Panc1 (cell line): ENCODE data around the gene TNS4. TPM values are rescaled to one million over a fixed set of nuclear protein-coding genes. Genes with fewer than 3 reads are reported as not detected.

Source experiments
- ATAC-seq: fragments of 200-7000 bp; cut with Tn5 transposase; 2 replicates; pipeline ENCODE4 v1.9.1; 2020; ENCODE audit warnings: mild to moderate bottlenecking, moderate library complexity
- BruUV-seq: library from RNA; stranded (reverse); fragments of 400-500 nt; replicated peaks from 2 replicates; lab custom pipeline; 2021; lab: Mats Ljungman, UMichigan
- CTCF ChIA-PET: fragments of 300-600 bp; sonication (Branson Sonifier 250); formaldehyde crosslinking; loops from one replicate; lab custom pipeline; 2022; ENCODE audit warnings: antibody characterized with exemption; lab: Charles Lee
- POLR2A ChIA-PET: fragments of 300-600 bp; sonication (Branson Sonifier 250); formaldehyde crosslinking; loops from one replicate; lab custom pipeline; 2022; ENCODE audit warnings: antibody characterized with exemption; lab: Charles Lee
- DNase-seq: peaks from one replicate; pipeline ENCODE4 v3.0.0-alpha.2; 2010; ENCODE audit warnings: low read depth, low spot score
- H3K27ac ChIP-seq: 2 replicates; pipeline ENCODE4 v1.5.1; 2011; ENCODE audit warnings: mild to moderate bottlenecking, low read length, inconsistent platforms
- H3K27me3 ChIP-seq: fragments of 200-500 bp; sonication (Bioruptor generic); 2 replicates; pipeline ENCODE4 v1.6.0; 2014; ENCODE audit warnings: low read length, inconsistent platforms; ENCODE audit not compliant: control insufficient read depth, insufficient read depth
- H3K36me3 ChIP-seq: fragments of 200-500 bp; sonication (Bioruptor generic); 2 replicates; pipeline ENCODE4 v1.5.1; 2014; ENCODE audit warnings: inconsistent platforms, mild to moderate bottlenecking, low read length, moderate library complexity; ENCODE audit not compliant: control insufficient read depth, insufficient read depth
- H3K4me1 ChIP-seq: 2 replicates; pipeline ENCODE4 v1.5.1; 2011; ENCODE audit warnings: inconsistent platforms, mild to moderate bottlenecking, low read length, moderate library complexity; ENCODE audit not compliant: control insufficient read depth, insufficient read depth
- H3K4me3 ChIP-seq, 2 experiments: 2 replicates each; pipeline ENCODE4 v1.5.1; 2011 to 2012; ENCODE audit warnings: low read depth in 2 of 2, low read length in 2 of 2, mild to moderate bottlenecking in 2 of 2, inconsistent platforms in 1 of 2, moderate library complexity in 1 of 2
- H3K9me3 ChIP-seq: fragments of 200-500 bp; sonication (Bioruptor generic); 2 replicates; pipeline ENCODE4 v1.5.1; 2014; ENCODE audit warnings: low read depth, mild to moderate bottlenecking, inconsistent platforms, low read length, moderate library complexity; ENCODE audit not compliant: control insufficient read depth, insufficient read depth
- POLR2AphosphoS5 ChIP-seq: IDR thresholded peaks from 2 replicates; pipeline ENCODE4 v1.6.1; 2012; ENCODE audit warnings: mild to moderate bottlenecking, low read depth, low read length, moderate library complexity
- SIN3A ChIP-seq: IDR thresholded peaks from 2 replicates; pipeline ENCODE4 v1.6.1; 2012; ENCODE audit warnings: low read depth, mild to moderate bottlenecking, low read length, moderate library complexity, borderline replicate concordance; ENCODE audit not compliant: insufficient read depth
- TCF7L2 ChIP-seq: IDR thresholded peaks from 2 replicates; pipeline ENCODE4 v1.6.1; 2011; ENCODE audit warnings: mild to moderate bottlenecking, low read depth, low read length, inconsistent platforms
- in situ Hi-C: cut with HindIII; loops from 2 replicates; pipeline ENCODE4 v1.10.0; 2016; ENCODE audit warnings: low sequenced_read_pairs, low pct_unique_long_range_greater_than_20kb
- intact Hi-C: fragments of 100-400 bp; cut with micrococcal nuclease; formaldehyde crosslinking; loops from one replicate; pipeline ENCODE4 v1.10.0; 2022; ENCODE audit not compliant: unreplicated experiment
- total RNA-seq: library from RNA; stranded (reverse); gene quantifications from one replicate; pipeline ENCODE4 v1.2.1, GENCODE V29; 2021; ENCODE audit not compliant: unreplicated experiment
- TF ChIP-seq, protein P1 (sequence below), 2 experiments: IDR thresholded peaks; 2 replicates each; pipeline ENCODE4 v1.6.1; 2011 to 2012; ENCODE audit warnings: low read depth in 2 of 2, control low read depth in 1 of 2, low read length in 1 of 2, mild to moderate bottlenecking in 1 of 2, moderate library complexity in 1 of 2; ENCODE audit not compliant: insufficient read depth in 1 of 2
- TF ChIP-seq, protein P2 (sequence below): fragments of 450-650 bp; IDR thresholded peaks from 2 replicates; pipeline ENCODE4 v1.5.1; 2017; ENCODE audit warnings: mild to moderate bottlenecking

The TNS4 gene
- total RNA-seq, 1 experiment from 2014 or later: not detected

DNA sequence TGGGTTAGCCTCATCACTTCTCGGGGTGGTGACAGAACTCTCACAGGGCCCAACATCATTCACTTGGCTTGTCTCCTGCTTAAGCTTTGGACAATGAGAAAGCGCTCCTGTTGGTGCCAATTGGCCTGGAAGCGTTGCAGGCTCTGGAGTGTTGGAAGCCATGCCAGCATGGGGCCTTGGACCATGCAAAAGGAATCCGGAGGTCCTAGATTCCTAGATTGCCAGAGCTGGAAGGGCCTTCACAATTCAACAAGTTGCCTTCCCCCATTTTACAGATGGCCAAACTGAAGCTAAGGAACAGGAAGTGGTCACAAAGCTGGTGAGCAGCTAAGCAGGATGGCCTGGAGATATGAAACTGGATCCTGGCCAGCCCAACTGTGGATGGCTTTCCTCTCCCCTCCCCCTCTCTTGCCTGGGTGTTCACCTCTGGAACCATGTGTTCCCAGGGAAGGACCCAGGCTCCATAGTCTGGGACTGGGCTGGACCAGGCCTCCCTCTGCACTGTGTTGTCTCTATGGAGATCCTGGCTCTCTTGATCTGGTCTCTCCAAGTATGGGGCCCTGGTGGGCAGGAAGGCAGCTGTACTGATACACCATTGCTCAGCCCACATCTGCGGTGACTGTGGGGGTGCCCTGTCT is 64.2 kb downstream of the TNS4 start:
- ChIA-PET POLR2A (interaction anchor here (0.6 kb wide), 1 partner anchor 1228 kb away, joined by 4 read pairs; no protein-coding TSS in a partner anchor), CTCF (no interaction called here)
- no TSS peak for BruUV-seq
- TF ChIP-seq POLR2AphosphoS5: no peak
- no peak for TF ChIP-seq TCF7L2
- TF ChIP-seq SIN3A: no peak
- TF ChIP-seq, protein P1, sequence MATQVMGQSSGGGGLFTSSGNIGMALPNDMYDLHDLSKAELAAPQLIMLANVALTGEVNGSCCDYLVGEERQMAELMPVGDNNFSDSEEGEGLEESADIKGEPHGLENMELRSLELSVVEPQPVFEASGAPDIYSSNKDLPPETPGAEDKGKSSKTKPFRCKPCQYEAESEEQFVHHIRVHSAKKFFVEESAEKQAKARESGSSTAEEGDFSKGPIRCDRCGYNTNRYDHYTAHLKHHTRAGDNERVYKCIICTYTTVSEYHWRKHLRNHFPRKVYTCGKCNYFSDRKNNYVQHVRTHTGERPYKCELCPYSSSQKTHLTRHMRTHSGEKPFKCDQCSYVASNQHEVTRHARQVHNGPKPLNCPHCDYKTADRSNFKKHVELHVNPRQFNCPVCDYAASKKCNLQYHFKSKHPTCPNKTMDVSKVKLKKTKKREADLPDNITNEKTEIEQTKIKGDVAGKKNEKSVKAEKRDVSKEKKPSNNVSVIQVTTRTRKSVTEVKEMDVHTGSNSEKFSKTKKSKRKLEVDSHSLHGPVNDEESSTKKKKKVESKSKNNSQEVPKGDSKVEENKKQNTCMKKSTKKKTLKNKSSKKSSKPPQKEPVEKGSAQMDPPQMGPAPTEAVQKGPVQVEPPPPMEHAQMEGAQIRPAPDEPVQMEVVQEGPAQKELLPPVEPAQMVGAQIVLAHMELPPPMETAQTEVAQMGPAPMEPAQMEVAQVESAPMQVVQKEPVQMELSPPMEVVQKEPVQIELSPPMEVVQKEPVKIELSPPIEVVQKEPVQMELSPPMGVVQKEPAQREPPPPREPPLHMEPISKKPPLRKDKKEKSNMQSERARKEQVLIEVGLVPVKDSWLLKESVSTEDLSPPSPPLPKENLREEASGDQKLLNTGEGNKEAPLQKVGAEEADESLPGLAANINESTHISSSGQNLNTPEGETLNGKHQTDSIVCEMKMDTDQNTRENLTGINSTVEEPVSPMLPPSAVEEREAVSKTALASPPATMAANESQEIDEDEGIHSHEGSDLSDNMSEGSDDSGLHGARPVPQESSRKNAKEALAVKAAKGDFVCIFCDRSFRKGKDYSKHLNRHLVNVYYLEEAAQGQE (IDR thresholded peaks at IDR 0.05; ENCODE audit: insufficient read depth in 1 of 2, low read depth in 2 of 2, low read length in 1 of 2): no peak
- TF ChIP-seq, protein P2, sequence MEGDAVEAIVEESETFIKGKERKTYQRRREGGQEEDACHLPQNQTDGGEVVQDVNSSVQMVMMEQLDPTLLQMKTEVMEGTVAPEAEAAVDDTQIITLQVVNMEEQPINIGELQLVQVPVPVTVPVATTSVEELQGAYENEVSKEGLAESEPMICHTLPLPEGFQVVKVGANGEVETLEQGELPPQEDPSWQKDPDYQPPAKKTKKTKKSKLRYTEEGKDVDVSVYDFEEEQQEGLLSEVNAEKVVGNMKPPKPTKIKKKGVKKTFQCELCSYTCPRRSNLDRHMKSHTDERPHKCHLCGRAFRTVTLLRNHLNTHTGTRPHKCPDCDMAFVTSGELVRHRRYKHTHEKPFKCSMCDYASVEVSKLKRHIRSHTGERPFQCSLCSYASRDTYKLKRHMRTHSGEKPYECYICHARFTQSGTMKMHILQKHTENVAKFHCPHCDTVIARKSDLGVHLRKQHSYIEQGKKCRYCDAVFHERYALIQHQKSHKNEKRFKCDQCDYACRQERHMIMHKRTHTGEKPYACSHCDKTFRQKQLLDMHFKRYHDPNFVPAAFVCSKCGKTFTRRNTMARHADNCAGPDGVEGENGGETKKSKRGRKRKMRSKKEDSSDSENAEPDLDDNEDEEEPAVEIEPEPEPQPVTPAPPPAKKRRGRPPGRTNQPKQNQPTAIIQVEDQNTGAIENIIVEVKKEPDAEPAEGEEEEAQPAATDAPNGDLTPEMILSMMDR: no peak
- Histone ChIP-seq H3K27me3 (no peaks in the 10 kb centered on the region), H3K4me3 (no peak overlapping the region), H3K27ac (no peak overlapping the region), H3K36me3 (no peaks in the 10 kb centered on the region), H3K9me3 (no peaks in the 10 kb centered on the region), H3K4me1 (no peaks in the 10 kb centered on the region)
- no peak for ATAC-seq
- intact Hi-C loops (no loop called here), in situ Hi-C loops (no loop called here)
- no peak for DNase-seq

DNA sequence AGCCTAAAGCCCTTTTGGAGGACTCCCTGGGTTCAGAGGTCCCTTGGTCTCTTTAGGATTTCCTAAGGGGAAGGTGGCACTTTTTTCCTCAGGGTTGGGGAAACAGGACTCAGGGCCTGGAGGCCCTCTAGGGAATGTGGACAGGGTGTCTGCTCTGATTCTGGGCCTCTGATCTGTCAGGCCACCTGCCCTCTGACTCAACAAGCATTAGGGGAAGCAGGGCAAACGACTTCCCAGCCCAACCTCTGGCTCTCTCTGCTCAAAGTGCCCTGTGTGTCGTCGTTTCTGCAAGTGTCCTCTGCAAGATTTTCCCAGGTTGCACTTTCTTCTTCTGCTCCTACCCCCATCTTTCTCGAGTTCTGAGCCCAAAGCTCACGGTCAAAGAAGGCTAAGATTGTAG is 64.8 kb downstream of the TNS4 start:
- in situ Hi-C loops (no loop called here), intact Hi-C loops (no loop called here)
- no peaks in the 10 kb centered on the region for H3K36me3 ChIP-seq
- H3K27ac ChIP-seq: no peak overlapping the region
- ATAC-seq (no peak), DNase-seq (no peak)
- POLR2A ChIA-PET: interaction anchor here (0.6 kb wide), 1 partner anchor 1228 kb away, joined by 4 read pairs; no protein-coding TSS in a partner anchor
- TF ChIP-seq TCF7L2 (no peak), POLR2AphosphoS5 (no peak), SIN3A (no peak)
- TF ChIP-seq, protein P1 (IDR thresholded peaks at IDR 0.05; ENCODE audit: insufficient read depth in 1 of 2, low read depth in 2 of 2, low read length in 1 of 2): no peak
- TF ChIP-seq, protein P2: no peak
- H3K4me3 ChIP-seq: no peak overlapping the region
- H3K4me1 ChIP-seq: no peaks in the 10 kb centered on the region
- CTCF ChIA-PET: interaction anchor here (0.5 kb wide), 1 partner anchor 59 kb away, joined by 6 read pairs; no protein-coding TSS in a partner anchor
- no TSS peak for BruUV-seq
- no peaks in the 10 kb centered on the region for H3K27me3 ChIP-seq
- H3K9me3 ChIP-seq: no peaks in the 10 kb centered on the region
